CD14-positive monocyte (primary cell): ENCODE measurements around the gene DNAL1. TPM values are rescaled to one million over a fixed set of nuclear protein-coding genes. Genes with fewer than 3 reads are reported as not detected.

Experiments used
- DNase-seq, 3 donors: peaks; one replicate each; pipeline ENCODE4 v3.0.0-alpha.2; 2011 to 2022
- H2AFZ ChIP-seq: 2 replicates; pipeline ENCODE4 v1.6.0; 2012; ENCODE audit warnings: mild to moderate bottlenecking, low read depth, low read length, inconsistent platforms; ENCODE audit not compliant: insufficient read depth, poor library complexity, severe bottlenecking
- H3K27ac ChIP-seq, 2 donors: 1 replicate in 1 of 2; 2 replicates in 1 of 2; pipeline ENCODE4 v1.5.1; 2012 to 2013; ENCODE audit warnings: low read length in 2 of 2, control low read depth in 1 of 2, inconsistent platforms in 1 of 2, low read depth in 1 of 2, mild to moderate bottlenecking in 1 of 2
- H3K27me3 ChIP-seq, 2 donors: one replicate each; pipeline versions ENCODE4 v1.6.0 to v1.6.1; 2011 to 2013; ENCODE audit warnings: low read length in 2 of 2; ENCODE audit not compliant: control insufficient read depth in 2 of 2, insufficient read depth in 2 of 2
- H3K36me3 ChIP-seq, 2 donors: replicated peaks in 1 of 2; 1 replicate in 1 of 2; 2 replicates in 1 of 2; pipeline versions ENCODE4 v1.5.1 to v1.6.1; 2012 to 2013; ENCODE audit warnings: low read length in 2 of 2, control low read depth in 1 of 2, inconsistent platforms in 1 of 2, mild to moderate bottlenecking in 1 of 2; ENCODE audit not compliant: insufficient read depth in 2 of 2, control insufficient read depth in 1 of 2
- H3K4me1 ChIP-seq, 2 donors: 1 replicate in 1 of 2; 2 replicates in 1 of 2; pipeline versions ENCODE4 v1.5.1 to v1.6.1; 2012 to 2013; ENCODE audit warnings: low read length in 2 of 2, control low read depth in 1 of 2, inconsistent platforms in 1 of 2, mild to moderate bottlenecking in 1 of 2, moderate library complexity in 1 of 2; ENCODE audit not compliant: insufficient read depth in 2 of 2, control insufficient read depth in 1 of 2
- H3K4me2 ChIP-seq: replicated peaks from 2 replicates; pipeline ENCODE3; 2012; ENCODE audit warnings: low read length, moderate library complexity, mild to moderate bottlenecking; ENCODE audit not compliant: poor library complexity, severe bottlenecking; ENCODE audit errors: extremely low read depth
- H3K4me3 ChIP-seq, 3 experiments: fragments of 200-600 bp in 1 of 3; sonication (generic) in 1 of 3; replicated peaks in 1 of 3; 1 replicate in 2 of 3; 2 replicates in 1 of 3; pipeline ENCODE4 v1.5.1; 2011 to 2013; ENCODE audit warnings: low read length in 3 of 3, mild to moderate bottlenecking in 3 of 3, control low read depth in 2 of 3, low read depth in 2 of 3, inconsistent platforms in 1 of 3, moderate library complexity in 1 of 3
- H3K79me2 ChIP-seq: 2 replicates; pipeline ENCODE4 v1.6.0; 2012; ENCODE audit warnings: mild to moderate bottlenecking, control low read depth, inconsistent platforms, low read length, moderate library complexity; ENCODE audit not compliant: insufficient read depth
- H3K9ac ChIP-seq: 2 replicates; pipeline ENCODE4 v1.6.0; 2017; ENCODE audit warnings: low read length, mild to moderate bottlenecking; ENCODE audit not compliant: insufficient read depth, poor library complexity, severe bottlenecking
- H3K9me3 ChIP-seq, 2 donors: replicated peaks in 1 of 2; 1 replicate in 1 of 2; 2 replicates in 1 of 2; pipeline versions ENCODE4 v1.5.1 to v1.6.1; 2012 to 2013; ENCODE audit warnings: low read length in 2 of 2, control low read depth in 1 of 2; ENCODE audit not compliant: control insufficient read depth in 1 of 2, insufficient read depth in 1 of 2
- H4K20me1 ChIP-seq: 2 replicates; pipeline ENCODE4 v1.6.0; 2012; ENCODE audit warnings: mild to moderate bottlenecking, low read length, control low read depth, moderate library complexity; ENCODE audit not compliant: insufficient read depth
- H3K27ac Mint-ChIP-seq, 7 donors: one replicate each; pipeline ENCODE4 v1.8.0; 2020; ENCODE audit warnings: mild to moderate bottlenecking in 7 of 7, mixed read lengths in 7 of 7, moderate library complexity in 6 of 7, inconsistent platforms in 2 of 7
- H3K27me3 Mint-ChIP-seq, 3 donors: one replicate each; pipeline ENCODE4 v1.8.0; 2021 to 2022; ENCODE audit warnings: low read depth in 3 of 3, mild to moderate bottlenecking in 3 of 3, mixed read lengths in 3 of 3, moderate library complexity in 3 of 3, inconsistent platforms in 1 of 3
- H3K36me3 Mint-ChIP-seq, 2 donors: one replicate each; pipeline ENCODE4 v1.8.0; 2020; ENCODE audit warnings: mixed read lengths in 2 of 2, inconsistent platforms in 1 of 2, mild to moderate bottlenecking in 1 of 2
- H3K4me1 Mint-ChIP-seq: one replicate; pipeline ENCODE4 v1.8.0; 2020; ENCODE audit warnings: mild to moderate bottlenecking, mixed read lengths
- H3K4me3 Mint-ChIP-seq, 2 donors: one replicate each; pipeline ENCODE4 v1.8.0; 2020; ENCODE audit warnings: mild to moderate bottlenecking in 2 of 2, mixed read lengths in 2 of 2, moderate library complexity in 1 of 2
- H3K9me3 Mint-ChIP-seq, 7 donors: one replicate each; pipeline ENCODE4 v1.8.0; 2020 to 2022; ENCODE audit warnings: mixed read lengths in 7 of 7, mild to moderate bottlenecking in 6 of 7, moderate library complexity in 6 of 7, inconsistent platforms in 2 of 7
- CTCF ChIP-seq: fragments of 200-600 bp; IDR thresholded peaks from one replicate; pipeline ENCODE4 v1.8.0; 2022; ENCODE audit warnings: antibody characterized with exemption, mild to moderate bottlenecking
- WGBS: methylation state at CpG from one replicate; pipeline ENCODE4 v1.1.5; 2013; ENCODE audit warnings: missing lambda C conversion rate; ENCODE audit not compliant: insufficient coverage; 5-methylcytosine and 5-hydroxymethylcytosine counted together
- intact Hi-C, 2 donors: fragments of 100-400 bp; cut with micrococcal nuclease; formaldehyde crosslinking; loops; one replicate each; pipeline versions ENCODE4 v1.15.0 to v1.15.1; 2023
- polyA plus RNA-seq, 3 donors: library from polyadenylated mRNA; depleted of rRNA in 1 of 3; unstranded in 2 of 3; stranded (reverse) in 1 of 3; fragments of 300-500 nt in 2 of 3; fragments of >200 nt in 1 of 3; fragmentation: Illumina TruSeq in 2 of 3; gene quantifications; 1 replicate in 2 of 3; 2 replicates in 1 of 3; pipeline ENCODE4 v1.2.3, GENCODE V29; 2012 to 2021

Gene DNAL1
- polyA plus RNA-seq, 3 donors = 0.68 to 3.4 (median 2.0) TPM

GRCh38 chr14:73665130-73665529 is 20.3 kb downstream of the DNAL1 start:
- Histone ChIP-seq H3K4me3 (no peak overlapping the region), H3K9me3 (no peaks in the 10 kb centered on the region), H3K27ac (no peak overlapping the region), H3K4me1 (no peaks in the 10 kb centered on the region), H3K79me2 (no peaks in the 10 kb centered on the region), H3K9ac (no peak overlapping the region), H4K20me1 (no peaks in the 10 kb centered on the region), H3K4me2 (no peak overlapping the region), H3K36me3 (no peaks in the 10 kb centered on the region), H2AFZ (no peak overlapping the region), H3K27me3 (no peaks in the 10 kb centered on the region)
- WGBS = 100% methylated on average over 1 of the region's 2 CpGs
- Mint-ChIP-seq H3K36me3 (no peaks in the 10 kb centered on the region), H3K4me3 (no peak overlapping the region), H3K27ac (no peak overlapping the region), H3K27me3 (no peaks in the 10 kb centered on the region), H3K9me3 (no peaks in the 10 kb centered on the region), H3K4me1 (no peaks in the 10 kb centered on the region)
- TF ChIP-seq CTCF = no peak
- intact Hi-C loops = no loop called here
- no peak for DNase-seq

GRCh38 chr14:73666583-73666982 is 21.8 kb downstream of the DNAL1 start:
- no peaks in the 10 kb centered on the region for H3K4me1 ChIP-seq
- intact Hi-C loops = no loop called here
- no peaks in the 10 kb centered on the region for H3K79me2 ChIP-seq
- no peaks in the 10 kb centered on the region for H3K4me1 Mint-ChIP-seq
- H3K27me3 ChIP-seq = no peaks in the 10 kb centered on the region
- no peak overlapping the region for H3K4me3 Mint-ChIP-seq
- H3K4me3 ChIP-seq = no peak overlapping the region
- DNase-seq = no peak
- H3K4me2 ChIP-seq = no peak overlapping the region
- H3K9ac ChIP-seq = no peak overlapping the region
- no peak overlapping the region for H2AFZ ChIP-seq
- H3K9me3 Mint-ChIP-seq = no peaks in the 10 kb centered on the region
- no peak for TF ChIP-seq CTCF
- WGBS = 100% methylated on average over 2 of the region's 5 CpGs
- H3K27ac ChIP-seq = no peak overlapping the region
- no peaks in the 10 kb centered on the region for H3K9me3 ChIP-seq
- no peaks in the 10 kb centered on the region for H3K27me3 Mint-ChIP-seq
- H3K36me3 ChIP-seq = no peaks in the 10 kb centered on the region
- H4K20me1 ChIP-seq = no peaks in the 10 kb centered on the region
- H3K27ac Mint-ChIP-seq = no peak overlapping the region
- no peaks in the 10 kb centered on the region for H3K36me3 Mint-ChIP-seq
